Nephron progenitor cell (in vitro differentiated cells): Measurements from ENCODE around the gene BCL2L2.

Experiments used
- DNase-seq: peaks from one replicate; pipeline ENCODE4 v3.0.0; 2021
- H3K27ac Mint-ChIP-seq: 2 replicates; pipeline ENCODE4 v1.8.0; 2021; ENCODE audit warnings: mild to moderate bottlenecking, moderate library complexity, mixed read lengths
- H3K27me3 Mint-ChIP-seq: 2 replicates; pipeline ENCODE4 v1.8.0; 2021; ENCODE audit warnings: mild to moderate bottlenecking, low read depth, mixed read lengths; ENCODE audit not compliant: poor library complexity
- H3K36me3 Mint-ChIP-seq: 2 replicates; pipeline ENCODE4 v1.8.0; 2021; ENCODE audit warnings: low read depth, mixed read lengths
- H3K4me1 Mint-ChIP-seq: 2 replicates; pipeline ENCODE4 v1.8.0; 2021; ENCODE audit warnings: mixed read lengths
- H3K4me3 Mint-ChIP-seq: 2 replicates; pipeline ENCODE4 v1.8.0; 2021; ENCODE audit warnings: mild to moderate bottlenecking, moderate library complexity, mixed read lengths
- H3K9me3 Mint-ChIP-seq: 2 replicates; pipeline ENCODE4 v1.8.0; 2021; ENCODE audit warnings: mild to moderate bottlenecking, moderate library complexity, mixed read lengths
- TF ChIP-seq, protein P1 (sequence below): fragments of 200-600 bp; sonication (generic); IDR thresholded peaks from 2 replicates; pipeline ENCODE4 v1.5.0; 2021; ENCODE audit warnings: antibody characterized with exemption

Gene BCL2L2

DNA sequence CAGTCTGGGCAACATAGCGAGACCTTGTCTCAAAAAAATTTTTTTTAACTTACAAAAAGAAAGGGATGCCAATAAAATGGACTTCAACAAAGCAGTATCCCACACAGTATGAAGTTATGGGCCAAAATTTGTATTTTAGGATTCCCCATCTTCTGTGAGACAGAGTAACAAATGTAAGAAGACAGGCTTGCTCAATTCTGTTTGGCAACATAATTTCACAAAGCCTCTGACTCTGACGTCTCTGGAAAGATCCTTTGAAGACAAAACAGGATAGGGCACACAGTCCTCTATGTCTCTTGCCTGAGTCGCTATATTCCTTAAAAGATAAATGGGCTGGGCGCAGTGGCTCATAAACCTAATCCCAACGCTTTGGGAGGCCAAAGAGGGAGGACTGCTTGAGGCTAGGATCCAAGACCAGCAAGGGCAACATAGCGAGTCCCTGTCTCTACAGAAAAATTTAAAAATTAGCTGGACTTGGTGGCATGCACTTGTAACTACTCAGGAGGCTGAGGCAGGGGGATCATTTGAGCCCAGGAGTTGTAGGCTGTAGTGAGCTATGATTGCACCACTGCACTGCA is 19.6 kb upstream of the BCL2L2 start:
- H3K36me3 Mint-ChIP-seq: no peaks in the 10 kb centered on the region

DNA sequence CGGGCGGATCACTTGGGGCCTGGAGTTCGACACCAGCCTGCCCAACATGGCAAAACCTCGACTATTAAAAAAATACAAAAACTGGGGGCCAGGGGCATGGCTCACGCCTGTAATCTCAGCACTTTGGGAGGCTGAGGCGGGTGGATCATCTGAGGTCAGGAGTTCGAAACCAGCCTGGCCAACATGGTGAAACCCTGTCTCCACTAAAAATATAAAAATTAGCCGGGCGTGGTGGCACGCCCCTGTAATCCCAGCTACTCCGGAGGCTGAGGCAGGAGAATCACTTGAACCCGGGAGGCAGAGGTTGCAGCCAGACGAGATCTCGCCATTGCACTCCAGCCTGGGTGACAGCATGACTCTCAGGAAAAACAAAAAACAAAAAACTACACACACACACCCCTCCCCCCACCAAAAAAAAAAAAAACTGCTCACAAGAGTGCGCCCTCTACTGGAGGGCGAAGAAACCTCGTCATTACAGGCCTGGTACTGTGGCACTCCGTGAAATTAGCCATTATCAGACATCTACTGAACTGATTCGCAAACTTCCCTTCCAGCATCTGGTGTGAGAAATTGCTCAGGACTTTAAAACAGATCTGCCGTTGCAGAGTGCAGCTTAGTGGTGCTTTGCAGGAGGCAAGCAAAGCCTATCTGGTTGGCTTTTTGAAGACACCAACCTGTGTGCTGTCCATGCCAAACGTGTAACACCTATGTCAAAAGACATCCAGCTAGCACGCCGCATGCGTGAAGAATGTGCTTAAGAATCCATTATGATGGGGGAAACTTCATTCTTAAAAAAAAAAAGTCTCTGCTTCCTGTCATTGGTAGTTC is 11.7 kb upstream of the BCL2L2 start:
- Mint-ChIP-seq H3K4me1 (peaks cover 17% of the 10 kb centered on the region), H3K27me3 (peaks cover 37% of the 10 kb centered on the region), H3K36me3 (peaks cover 23% of the 10 kb centered on the region), H3K27ac (no peak overlapping the region), H3K9me3 (no peaks in the 10 kb centered on the region), H3K4me3 (no peak overlapping the region)
- TF ChIP-seq, protein P1, sequence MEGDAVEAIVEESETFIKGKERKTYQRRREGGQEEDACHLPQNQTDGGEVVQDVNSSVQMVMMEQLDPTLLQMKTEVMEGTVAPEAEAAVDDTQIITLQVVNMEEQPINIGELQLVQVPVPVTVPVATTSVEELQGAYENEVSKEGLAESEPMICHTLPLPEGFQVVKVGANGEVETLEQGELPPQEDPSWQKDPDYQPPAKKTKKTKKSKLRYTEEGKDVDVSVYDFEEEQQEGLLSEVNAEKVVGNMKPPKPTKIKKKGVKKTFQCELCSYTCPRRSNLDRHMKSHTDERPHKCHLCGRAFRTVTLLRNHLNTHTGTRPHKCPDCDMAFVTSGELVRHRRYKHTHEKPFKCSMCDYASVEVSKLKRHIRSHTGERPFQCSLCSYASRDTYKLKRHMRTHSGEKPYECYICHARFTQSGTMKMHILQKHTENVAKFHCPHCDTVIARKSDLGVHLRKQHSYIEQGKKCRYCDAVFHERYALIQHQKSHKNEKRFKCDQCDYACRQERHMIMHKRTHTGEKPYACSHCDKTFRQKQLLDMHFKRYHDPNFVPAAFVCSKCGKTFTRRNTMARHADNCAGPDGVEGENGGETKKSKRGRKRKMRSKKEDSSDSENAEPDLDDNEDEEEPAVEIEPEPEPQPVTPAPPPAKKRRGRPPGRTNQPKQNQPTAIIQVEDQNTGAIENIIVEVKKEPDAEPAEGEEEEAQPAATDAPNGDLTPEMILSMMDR: peak; percentile 82
- peak; percentile 45 for DNase-seq

More for the DNA sequence above, 19.6 kb upstream of the BCL2L2 start:
- no peak for DNase-seq
- TF ChIP-seq, protein P1: no peak
- Mint-ChIP-seq H3K27ac (peak overlapping the region; percentile 100), H3K27me3 (peaks cover 40% of the 10 kb centered on the region), H3K4me3 (peak overlapping the region; percentile 97), H3K9me3 (no peaks in the 10 kb centered on the region), H3K4me1 (peaks cover 40% of the 10 kb centered on the region)

DNA sequence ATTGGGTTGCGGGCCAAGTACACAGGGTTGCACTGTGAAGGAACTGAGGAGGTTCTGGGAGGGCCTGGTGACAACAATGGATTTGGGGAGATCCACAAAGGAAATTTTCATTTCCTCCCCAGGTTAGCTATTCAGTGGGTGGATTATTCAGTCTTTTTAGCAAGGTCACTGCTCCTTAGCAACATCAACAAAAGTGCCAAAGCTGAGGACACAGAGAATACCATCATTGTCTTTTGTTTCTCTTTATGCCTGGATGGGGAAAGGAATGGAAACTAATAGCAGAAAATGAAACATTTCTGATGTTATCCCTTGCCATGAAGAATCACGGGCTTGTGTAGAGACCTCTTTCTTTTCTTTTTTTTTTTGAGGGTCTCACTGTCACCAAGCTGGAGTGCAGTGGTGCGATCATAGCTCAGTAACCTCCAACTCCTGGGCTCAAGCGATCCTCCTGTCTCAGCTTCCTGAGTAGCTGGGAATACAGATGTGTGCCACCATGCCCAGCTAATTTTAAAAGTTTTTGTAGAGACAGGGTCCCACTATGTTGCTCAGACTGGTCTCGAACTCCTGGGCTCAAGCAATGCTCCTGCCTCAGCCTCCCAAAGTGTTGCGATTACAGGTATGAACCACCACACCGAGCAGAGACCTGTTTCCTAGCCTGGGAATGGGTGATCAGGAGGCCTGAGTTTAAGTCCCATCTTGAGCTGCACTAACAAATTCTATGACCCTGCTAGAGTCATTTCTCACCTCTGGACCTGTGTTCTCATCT is 10.4 kb upstream of the BCL2L2 start:
- Mint-ChIP-seq H3K36me3 (peaks cover 23% of the 10 kb centered on the region), H3K9me3 (no peaks in the 10 kb centered on the region), H3K4me3 (no peak overlapping the region), H3K27me3 (peaks cover 24% of the 10 kb centered on the region), H3K27ac (peak overlapping the region; percentile 13), H3K4me1 (peaks cover 28% of the 10 kb centered on the region)
- TF ChIP-seq, protein P1: no peak
- DNase-seq: no peak

DNA sequence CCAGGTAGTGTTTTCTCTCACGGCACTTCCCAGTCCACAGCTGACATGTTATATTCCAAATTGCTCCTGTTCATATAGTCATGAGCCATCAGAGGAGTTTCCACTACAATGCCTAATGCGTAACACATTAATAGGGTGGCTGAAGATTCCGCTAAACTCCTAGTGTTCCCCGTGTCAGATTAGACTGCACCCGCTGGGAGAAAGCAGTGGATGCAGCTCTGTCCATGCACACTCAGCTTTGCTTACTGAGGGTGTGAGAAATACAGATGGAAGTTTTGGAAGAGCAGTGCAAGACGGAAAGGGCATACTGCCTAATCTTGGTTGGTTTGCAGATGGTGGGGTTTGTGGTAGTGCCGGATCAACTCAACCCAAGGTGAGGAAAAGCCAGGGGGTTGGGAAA is 9.5 kb upstream of the BCL2L2 start:
- TF ChIP-seq, protein P1: no peak
- no peak for DNase-seq
- Mint-ChIP-seq H3K9me3 (no peaks in the 10 kb centered on the region), H3K36me3 (peaks cover 23% of the 10 kb centered on the region), H3K4me1 (peaks cover 28% of the 10 kb centered on the region), H3K27me3 (peaks cover 15% of the 10 kb centered on the region), H3K4me3 (no peak overlapping the region), H3K27ac (peak overlapping the region; percentile 26)

DNA sequence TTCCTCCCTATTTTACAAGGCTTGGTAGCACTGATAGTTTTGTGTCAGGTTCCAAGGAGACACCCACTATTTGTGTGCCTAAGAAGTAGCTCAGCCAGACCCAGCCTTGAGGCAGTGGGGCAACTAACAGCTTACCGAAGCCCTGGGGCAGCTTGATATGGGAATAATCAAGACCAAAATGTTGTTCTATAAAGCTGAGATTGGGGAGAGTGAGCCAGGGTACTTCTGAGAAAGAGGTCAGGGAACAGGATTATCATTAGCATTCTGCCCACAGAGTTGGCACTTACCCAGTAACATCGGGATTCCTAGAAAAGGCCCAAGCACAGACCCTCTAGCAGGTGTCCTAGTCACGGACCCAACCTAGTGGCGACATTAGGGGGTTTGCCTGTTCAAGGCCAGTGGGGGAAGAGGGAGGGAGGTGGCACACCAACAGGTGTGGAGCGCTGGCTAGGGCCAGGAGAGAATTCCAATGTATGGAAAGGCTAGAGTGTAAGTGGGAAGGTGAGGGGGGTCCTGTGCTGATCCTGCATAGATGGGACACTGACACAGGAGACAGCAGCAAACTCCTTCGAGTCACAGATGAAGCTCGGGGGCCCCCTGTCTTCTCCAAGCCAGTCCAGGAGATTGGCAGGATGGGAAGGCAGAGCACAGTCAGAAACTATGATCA is 8.9 kb upstream of the BCL2L2 start:
- Mint-ChIP-seq H3K27ac (no peak overlapping the region), H3K4me3 (no peak overlapping the region), H3K4me1 (peaks cover 33% of the 10 kb centered on the region), H3K36me3 (peaks cover 23% of the 10 kb centered on the region), H3K27me3 (peaks cover 12% of the 10 kb centered on the region), H3K9me3 (no peaks in the 10 kb centered on the region)
- no peak for DNase-seq
- TF ChIP-seq, protein P1: no peak
